ENCODE measurements around the gene ARHGEF2. TPM values are rescaled to one million over a fixed set of nuclear protein-coding genes. Genes with fewer than 3 reads are reported as not detected.

Gene ARHGEF2
- total and polyA plus RNA-seq, 2 of the 13 experiments (the other 11 are each of a cell fraction or from before 2014, with no cell fraction given) = 16.1 to 32.1 TPM

DNA sequence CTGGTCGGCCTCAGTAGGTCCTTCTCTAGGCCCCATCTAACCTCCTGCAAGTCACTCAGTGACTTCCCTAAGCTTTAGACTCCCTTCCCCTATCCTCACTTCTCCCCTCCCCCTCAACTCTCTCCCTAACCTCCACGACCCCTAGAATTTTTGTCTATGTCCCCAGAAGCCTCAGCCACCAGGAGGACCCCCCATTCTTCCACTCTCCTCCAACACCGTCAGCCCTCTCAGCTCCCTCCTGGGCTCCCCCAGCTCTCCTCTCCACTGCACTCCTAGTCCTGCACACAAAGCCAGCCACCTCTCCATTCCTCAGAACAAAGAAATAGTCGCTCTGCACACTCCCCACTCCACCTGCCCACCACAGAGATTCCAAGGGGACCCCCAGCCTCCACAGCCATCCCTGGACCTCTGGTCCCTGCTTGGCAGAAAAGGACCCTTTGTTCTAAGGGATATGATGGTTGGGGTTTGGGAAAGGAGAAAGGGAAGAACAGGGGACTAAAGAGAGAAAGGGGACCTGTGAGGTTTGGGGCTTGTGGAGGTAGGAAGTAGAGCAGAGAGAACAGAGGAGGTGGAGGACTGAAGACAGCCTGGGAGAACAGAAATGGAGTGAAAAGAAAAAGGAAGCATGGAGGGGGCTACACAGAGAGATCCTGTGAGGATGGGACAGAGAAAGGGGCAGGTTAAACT, 2.8 kb downstream of the ARHGEF2 start:
- ATAC-seq = no peak
- H2AFZ ChIP-seq (ENCODE audit: low read length) = no peak overlapping the region
- no TSS peak for BruUV-seq (replicated peaks)
- 56% methylated on average over 4 of the region's 4 CpGs for WGBS (ENCODE audit: low lambda C conversion rate)
- ChIA-PET POLR2A (interaction anchor here (1.0 to 13.5 kb wide), 6 partner anchors 8 to 155 kb away, joined by 3 to 390 read pairs (median 18); partner anchors contain the start of genes KHDC4 and RXFP4), CTCF (ENCODE audit: low intra/inter-chr PET ratio, low total read pairs) (no interaction called here)
- H3K4me3 ChIP-seq (replicated peaks in 1 of 3; ENCODE audit: insufficient read depth in 1 of 3, low read depth in 2 of 3, low read length in 3 of 3) = peak overlapping the region; percentile 85 to 92 (median 90); a peak in 5 of 6 replicates
- H3K36me3 ChIP-seq (replicated peaks in 1 of 2; ENCODE audit: control insufficient read depth in 1 of 2, insufficient read depth in 2 of 2, low read length in 2 of 2) = peaks cover 0 to 3% of the 10 kb centered on the region in 2 experiments; a peak in 2 of 5 replicates
- in situ Hi-C loops (cut with HindIII; ENCODE audit: extremely low pct_ligation_motif_present, low pct_unique_long_range_greater_than_20kb) = no loop called here
- intact Hi-C loops (cut with micrococcal nuclease; ENCODE audit: unreplicated experiment) = loop anchor here (5.0 kb wide), 1 partner anchor 33 kb away; the partner anchor contains the start of gene RXFP4
- H3K27ac ChIP-seq (ENCODE audit: extremely low read length, insufficient read depth, low read length) = no peak overlapping the region
- H3K9ac ChIP-seq (ENCODE audit: insufficient read depth, low read depth, low read length) = peak overlapping the region; percentile 83; the same call in 1 of the 2 replicates
- no peak for FAIRE-seq
- TF ChIP-seq SMYD3 (CRISPR knock-in tag; IDR thresholded peaks at IDR 0.05) (no peak), FOXP4 (CRISPR knock-in tag; IDR thresholded peaks at IDR 0.05) (no peak), ZNF556 (CRISPR knock-in tag; IDR thresholded peaks at IDR 0.05; ENCODE audit: borderline replicate concordance) (no peak), HES4 (CRISPR knock-in tag; IDR thresholded peaks at IDR 0.05; ENCODE audit: borderline replicate concordance) (0 out of 2 replicates have a peak, but pooled peaks have one; percentile 17), AHDC1 (CRISPR knock-in tag; IDR thresholded peaks at IDR 0.05; ENCODE audit: borderline replicate concordance) (no peak), JUNB (CRISPR knock-in tag; IDR thresholded peaks at IDR 0.05; ENCODE audit: borderline replicate concordance) (0 out of 2 replicates have a peak, but pooled peaks have one; percentile 26)
- TF ChIP-seq, protein P1, sequence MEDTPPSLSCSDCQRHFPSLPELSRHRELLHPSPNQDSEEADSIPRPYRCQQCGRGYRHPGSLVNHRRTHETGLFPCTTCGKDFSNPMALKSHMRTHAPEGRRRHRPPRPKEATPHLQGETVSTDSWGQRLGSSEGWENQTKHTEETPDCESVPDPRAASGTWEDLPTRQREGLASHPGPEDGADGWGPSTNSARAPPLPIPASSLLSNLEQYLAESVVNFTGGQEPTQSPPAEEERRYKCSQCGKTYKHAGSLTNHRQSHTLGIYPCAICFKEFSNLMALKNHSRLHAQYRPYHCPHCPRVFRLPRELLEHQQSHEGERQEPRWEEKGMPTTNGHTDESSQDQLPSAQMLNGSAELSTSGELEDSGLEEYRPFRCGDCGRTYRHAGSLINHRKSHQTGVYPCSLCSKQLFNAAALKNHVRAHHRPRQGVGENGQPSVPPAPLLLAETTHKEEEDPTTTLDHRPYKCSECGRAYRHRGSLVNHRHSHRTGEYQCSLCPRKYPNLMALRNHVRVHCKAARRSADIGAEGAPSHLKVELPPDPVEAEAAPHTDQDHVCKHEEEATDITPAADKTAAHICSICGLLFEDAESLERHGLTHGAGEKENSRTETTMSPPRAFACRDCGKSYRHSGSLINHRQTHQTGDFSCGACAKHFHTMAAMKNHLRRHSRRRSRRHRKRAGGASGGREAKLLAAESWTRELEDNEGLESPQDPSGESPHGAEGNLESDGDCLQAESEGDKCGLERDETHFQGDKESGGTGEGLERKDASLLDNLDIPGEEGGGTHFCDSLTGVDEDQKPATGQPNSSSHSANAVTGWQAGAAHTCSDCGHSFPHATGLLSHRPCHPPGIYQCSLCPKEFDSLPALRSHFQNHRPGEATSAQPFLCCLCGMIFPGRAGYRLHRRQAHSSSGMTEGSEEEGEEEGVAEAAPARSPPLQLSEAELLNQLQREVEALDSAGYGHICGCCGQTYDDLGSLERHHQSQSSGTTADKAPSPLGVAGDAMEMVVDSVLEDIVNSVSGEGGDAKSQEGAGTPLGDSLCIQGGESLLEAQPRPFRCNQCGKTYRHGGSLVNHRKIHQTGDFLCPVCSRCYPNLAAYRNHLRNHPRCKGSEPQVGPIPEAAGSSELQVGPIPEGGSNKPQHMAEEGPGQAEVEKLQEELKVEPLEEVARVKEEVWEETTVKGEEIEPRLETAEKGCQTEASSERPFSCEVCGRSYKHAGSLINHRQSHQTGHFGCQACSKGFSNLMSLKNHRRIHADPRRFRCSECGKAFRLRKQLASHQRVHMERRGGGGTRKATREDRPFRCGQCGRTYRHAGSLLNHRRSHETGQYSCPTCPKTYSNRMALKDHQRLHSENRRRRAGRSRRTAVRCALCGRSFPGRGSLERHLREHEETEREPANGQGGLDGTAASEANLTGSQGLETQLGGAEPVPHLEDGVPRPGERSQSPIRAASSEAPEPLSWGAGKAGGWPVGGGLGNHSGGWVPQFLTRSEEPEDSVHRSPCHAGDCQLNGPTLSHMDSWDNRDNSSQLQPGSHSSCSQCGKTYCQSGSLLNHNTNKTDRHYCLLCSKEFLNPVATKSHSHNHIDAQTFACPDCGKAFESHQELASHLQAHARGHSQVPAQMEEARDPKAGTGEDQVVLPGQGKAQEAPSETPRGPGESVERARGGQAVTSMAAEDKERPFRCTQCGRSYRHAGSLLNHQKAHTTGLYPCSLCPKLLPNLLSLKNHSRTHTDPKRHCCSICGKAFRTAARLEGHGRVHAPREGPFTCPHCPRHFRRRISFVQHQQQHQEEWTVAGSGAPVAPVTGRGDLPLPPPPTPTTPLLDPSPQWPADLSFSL (CRISPR knock-in tag; IDR thresholded peaks at IDR 0.05) = 0 out of 2 replicates have a peak, but pooled peaks have one; percentile 26
- no peaks in the 10 kb centered on the region; a peak in 1 of 5 replicates for H3K27me3 ChIP-seq (ENCODE audit: control insufficient read depth in 1 of 2, insufficient read depth in 2 of 2, low read length in 2 of 2)
- DNase-seq (ENCODE audit: low spot score) = no peak
- peaks cover 83% of the 10 kb centered on the region for H3K4me1 ChIP-seq (ENCODE audit: insufficient read depth, low read length)
- 0 out of 2 replicates have a peak, but pooled peaks cover 2% of the 10 kb centered on the region for H4K20me1 ChIP-seq (ENCODE audit: insufficient read depth, low read length)
- H3K4me2 ChIP-seq (ENCODE audit: low read depth, low read length) = peak overlapping the region; percentile 92
- no peaks in the 10 kb centered on the region for H3K9me3 ChIP-seq (ENCODE audit: low read length)
- peaks cover 59% of the 10 kb centered on the region for H3K79me2 ChIP-seq (ENCODE audit: insufficient read depth, low read length)

All from HepG2 (cell line).